Measurements from ENCODE around the gene PPP1R13B.

GRCh38 chr14:103735022-103735421, 112.4 kb downstream of the PPP1R13B start:
- TF ChIP-seq CTCF (conservative IDR thresholded peaks at IDR 0.05) (no peak), EZH2 (IDR thresholded peaks at IDR 0.05; ENCODE audit: low read depth) (no peak)

Measured in PC-9 (cell line).